Spleen (tissue), 11 donors: Measurements from ENCODE around the gene BTN1A1. TPM values are rescaled to one million over a fixed set of nuclear protein-coding genes. Genes with fewer than 3 reads are reported as not detected.

Source experiments
- DNase-seq: peaks from one replicate; pipeline ENCODE4 v3.0.0-alpha.2; 2020
- H3K27ac ChIP-seq, 8 donors: fragments of 200-600 bp; sonication (generic) in 7 of 8; 1 replicate in 4 of 8; 2 replicates in 4 of 8; pipeline versions ENCODE4 v1.5.0 to v1.8.0; 2016 to 2021; ENCODE audit warnings: inconsistent platforms in 4 of 8, mild to moderate bottlenecking in 4 of 8, moderate library complexity in 1 of 8
- H3K27me3 ChIP-seq, 7 donors: fragments of 200-600 bp; sonication (generic) in 6 of 7; replicated peaks in 1 of 7; 1 replicate in 4 of 7; 2 replicates in 3 of 7; pipeline versions ENCODE4 v1.5.0 to v1.8.0; 2016 to 2021; ENCODE audit warnings: inconsistent platforms in 3 of 7, mild to moderate bottlenecking in 1 of 7
- H3K36me3 ChIP-seq, 6 donors: fragments of 200-600 bp; sonication (generic) in 5 of 6; 1 replicate in 4 of 6; 2 replicates in 2 of 6; pipeline versions ENCODE4 v1.5.0 to v1.8.0; 2016 to 2021; ENCODE audit warnings: inconsistent platforms in 2 of 6
- H3K4me1 ChIP-seq, 6 donors: fragments of 200-600 bp; sonication (generic) in 5 of 6; 1 replicate in 3 of 6; 2 replicates in 3 of 6; pipeline versions ENCODE4 v1.5.0 to v1.8.0; 2016 to 2021; ENCODE audit warnings: inconsistent platforms in 3 of 6
- H3K4me3 ChIP-seq, 8 donors: fragments of 200-600 bp; sonication (generic) in 7 of 8; 1 replicate in 4 of 8; 2 replicates in 4 of 8; pipeline versions ENCODE4 v1.5.0 to v1.8.0; 2016 to 2021; ENCODE audit warnings: inconsistent platforms in 4 of 8, mild to moderate bottlenecking in 4 of 8, moderate library complexity in 2 of 8
- H3K9me3 ChIP-seq, 8 donors: fragments of 200-600 bp; sonication (generic) in 7 of 8; 1 replicate in 4 of 8; 2 replicates in 4 of 8; pipeline versions ENCODE4 v1.5.0 to v1.8.0; 2016 to 2021; ENCODE audit warnings: inconsistent platforms in 4 of 8
- CTCF ChIP-seq, 11 experiments: fragments of 200-600 bp in 7 of 11; fragments of 450-650 bp in 4 of 11; sonication (generic) in 4 of 11; IDR thresholded peaks in 8 of 11; conservative IDR thresholded peaks in 3 of 11; 1 replicate in 7 of 11; 2 replicates in 4 of 11; pipeline versions ENCODE4 v1.4.0 to v1.8.0; 2016 to 2021; ENCODE audit warnings: antibody characterized with exemption in 11 of 11, inconsistent platforms in 4 of 11, mild to moderate bottlenecking in 1 of 11
- POLR2A ChIP-seq, 3 donors: fragments of 450-650 bp; IDR thresholded peaks; one replicate each; pipeline ENCODE4 v1.5.1; 2017; ENCODE audit warnings: antibody characterized with exemption in 3 of 3, mild to moderate bottlenecking in 1 of 3
- POLR2AphosphoS5 ChIP-seq, 3 donors: sonication (generic); formaldehyde crosslinking; IDR thresholded peaks; one replicate each; pipeline ENCODE4 v1.5.1; 2017; ENCODE audit warnings: antibody characterized with exemption in 3 of 3
- WGBS, 5 donors: extraction: QIAGEN DNeasy Blood & Tissue Kit in 3 of 5; methylation state at CpG; one replicate each; pipeline versions ENCODE4 v1.1.5 to v1.1.7; 2013 to 2018; 5-methylcytosine and 5-hydroxymethylcytosine counted together
- intact Hi-C: fragments of 100-400 bp; cut with DNase I; formaldehyde crosslinking; loops from one replicate; pipeline ENCODE4 v1.15.0; 2023; ENCODE audit warnings: low total_unique reads
- polyA plus RNA-seq, 3 donors: library from polyadenylated mRNA; stranded (reverse); fragments of 200-250 nt; gene quantifications; one replicate each; pipeline ENCODE4 v1.2.1, GENCODE V29; 2013
- total RNA-seq, 7 donors: library from RNA; depleted of rRNA in 3 of 7; stranded (reverse); fragments of >200 nt in 3 of 7; fragmentation: NEBNext Ultra II Directional in 4 of 7; extraction: Animal tissue kit (Norgen Biotek cat#: 25700) in 4 of 7; gene quantifications; one replicate each; pipeline versions ENCODE4 v1.1.0 to v1.2.1, GENCODE V29; 2016 to 2021
- donor health status: healthy with polysubstance abuse.
- donor health status: DM: no; HTN: no; CAD: no; lungs with moderate emphysema.
- donor health status: DM: no; HTN: no; CAD: no.
- donor health status: Bipolar disorder and iron deficiency.
- donor health status: healthy.
- donor health status: DM: no; HTN: no; CAD: no.
- donor health status: DM: yes; HTN: yes; CAD: no.

BTN1A1 gene
- total and polyA plus RNA-seq, 10 donors: 0.23 to 1.1 (median 0.35) TPM

GRCh38 chr6:26530203-26530602 is 30.1 kb downstream of the BTN1A1 start:
- H3K27me3 ChIP-seq: no peaks in the 10 kb centered on the region
- H3K4me1 ChIP-seq: peaks cover 7 to 33% (median 21%) of the 10 kb centered on the region in 6 donors
- no peak overlapping the region for H3K27ac ChIP-seq

DNA sequence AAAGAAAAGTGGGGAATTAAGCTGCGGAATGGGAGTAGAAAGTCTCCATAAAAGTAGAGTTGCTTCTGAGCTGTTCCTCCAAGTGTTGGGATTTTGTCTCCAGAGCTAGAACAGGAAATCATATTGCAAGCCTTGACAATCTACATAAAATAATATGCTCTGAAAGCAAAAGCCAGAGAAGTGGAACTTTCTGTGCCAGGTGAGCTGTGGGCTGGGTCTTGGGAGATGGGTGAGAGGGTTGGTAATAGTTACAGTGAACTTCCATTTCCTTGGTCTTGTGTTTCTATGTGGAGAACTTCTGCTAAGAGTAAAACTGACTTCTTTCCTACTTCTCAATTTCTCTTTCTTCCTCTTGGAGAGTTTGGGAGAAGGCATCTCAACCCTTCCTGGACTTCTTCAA is 31.8 kb downstream of the BTN1A1 start:
- no peak for TF ChIP-seq POLR2A (IDR thresholded peaks at IDR 0.05)
- no peak for TF ChIP-seq CTCF (IDR thresholded peaks at IDR 0.05 in 8 of 11, conservative IDR thresholded peaks at IDR 0.05 in 3 of 11)
- no peak for TF ChIP-seq POLR2AphosphoS5 (IDR thresholded peaks at IDR 0.05)
- Histone ChIP-seq H3K27me3 (no peaks in the 10 kb centered on the region), H3K36me3 (no peaks in the 10 kb centered on the region), H3K4me3 (no peak overlapping the region), H3K4me1 (peaks cover 7 to 48% (median 33%) of the 10 kb centered on the region in 6 donors), H3K9me3 (no peaks in the 10 kb centered on the region), H3K27ac (peak overlapping the region; percentile 75 to 89 (median 84))
- no peak for DNase-seq
- intact Hi-C loops: loop anchor here (10.0 kb wide), 1 partner anchor 87 kb away; the partner anchor contains the start of gene BTN3A3
- WGBS, 5 donors: 89 to 100% (median 96%) methylated on average over 1 of the region's 1 CpG

More at GRCh38 chr6:26530203-26530602, 30.1 kb downstream of the BTN1A1 start:
- no peak for TF ChIP-seq POLR2AphosphoS5 (IDR thresholded peaks at IDR 0.05)
- no peak for TF ChIP-seq POLR2A (IDR thresholded peaks at IDR 0.05)
- TF ChIP-seq CTCF (IDR thresholded peaks at IDR 0.05 in 8 of 11, conservative IDR thresholded peaks at IDR 0.05 in 3 of 11): no peak
- DNase-seq: no peak
- intact Hi-C loops: loop anchor here (10.0 kb wide), 1 partner anchor 85 kb away; the partner anchor contains the start of gene BTN3A3
- 89 to 100% (median 94%) methylated on average over 2 of the region's 2 CpGs for WGBS, 5 donors
- H3K4me3 ChIP-seq: no peak overlapping the region
- H3K9me3 ChIP-seq: no peaks in the 10 kb centered on the region
- H3K36me3 ChIP-seq: no peaks in the 10 kb centered on the region

DNA sequence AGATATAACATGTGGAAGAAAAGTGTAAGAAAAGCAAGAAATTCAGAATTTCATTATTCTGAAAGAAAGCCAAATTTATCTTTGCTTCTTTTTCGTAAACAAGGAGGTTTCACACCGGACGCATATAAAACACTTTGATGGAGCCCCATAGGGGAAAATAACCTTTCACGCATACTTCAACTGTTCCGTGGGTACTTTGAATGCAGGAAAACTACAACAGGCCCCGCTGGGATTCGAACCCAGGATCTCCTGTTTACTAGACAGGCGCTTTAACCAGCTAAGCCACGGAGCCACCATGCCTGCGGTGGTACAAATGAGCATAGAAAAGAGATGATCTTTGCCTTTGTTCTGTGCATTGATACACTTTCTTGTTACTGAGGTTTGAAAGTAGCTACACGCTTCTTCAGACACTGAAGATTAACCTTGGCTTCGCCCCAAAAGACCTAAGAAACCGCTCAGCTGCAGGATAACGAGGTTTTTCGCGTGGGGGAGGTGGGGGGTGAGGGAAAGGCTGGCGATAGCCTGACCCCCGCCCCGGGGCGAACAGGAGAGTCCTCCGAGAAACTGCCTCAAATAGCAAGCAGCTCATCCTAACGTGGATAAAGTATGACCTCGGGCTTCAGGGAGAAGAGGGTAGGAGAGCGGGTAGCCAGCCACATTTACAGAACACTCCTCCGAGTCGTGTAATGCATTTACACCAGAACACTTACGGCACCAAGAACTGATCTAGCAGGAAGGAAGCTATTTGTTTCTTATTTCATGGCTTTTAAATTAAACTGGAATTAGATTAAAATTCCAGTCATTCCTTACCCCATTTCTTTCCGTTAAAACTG is 32.8 kb downstream of the BTN1A1 start:
- no peak for TF ChIP-seq CTCF (IDR thresholded peaks at IDR 0.05 in 8 of 11, conservative IDR thresholded peaks at IDR 0.05 in 3 of 11)
- TF ChIP-seq POLR2A (IDR thresholded peaks at IDR 0.05): no peak
- peak in 2 of 3 donors; percentile 39 to 48 for TF ChIP-seq POLR2AphosphoS5 (IDR thresholded peaks at IDR 0.05)
- H3K36me3 ChIP-seq: no peaks in the 10 kb centered on the region
- H3K4me3 ChIP-seq: peak overlapping the region; percentile 41 to 74 (median 55)
- H3K27ac ChIP-seq: peak overlapping the region; percentile 75 to 89 (median 84)
- H3K4me1 ChIP-seq: peaks cover 7 to 51% (median 34%) of the 10 kb centered on the region in 6 donors
- 0 to 1% (median 1%) methylated on average over 25 to 28 of the region's 28 CpGs for WGBS, 5 donors
- DNase-seq: peak; percentile 90
- intact Hi-C loops: loop anchor here (10.0 kb wide), 1 partner anchor 88 kb away; the partner anchor contains the start of gene BTN3A3
- no peaks in the 10 kb centered on the region for H3K27me3 ChIP-seq
- H3K9me3 ChIP-seq: no peaks in the 10 kb centered on the region

GRCh38 chr6:26533532-26533931 is 33.4 kb downstream of the BTN1A1 start:
- peak overlapping the region; percentile 75 to 89 (median 84) for H3K27ac ChIP-seq
- intact Hi-C loops: loop anchor here (10.0 kb wide), 1 partner anchor 89 kb away; the partner anchor contains the start of gene BTN3A3
- H3K36me3 ChIP-seq: no peaks in the 10 kb centered on the region
- H3K4me1 ChIP-seq: peaks cover 7 to 52% (median 34%) of the 10 kb centered on the region in 6 donors
- H3K27me3 ChIP-seq: no peaks in the 10 kb centered on the region
- no peaks in the 10 kb centered on the region for H3K9me3 ChIP-seq
- WGBS, 5 donors: 0 to 6% (median 4%) methylated on average over 1 of the region's 1 CpG
- peak overlapping the region; percentile 41 to 74 (median 55) for H3K4me3 ChIP-seq
- no peak for DNase-seq
- TF ChIP-seq POLR2A (IDR thresholded peaks at IDR 0.05) (no peak), CTCF (IDR thresholded peaks at IDR 0.05 in 8 of 11, conservative IDR thresholded peaks at IDR 0.05 in 3 of 11) (no peak), POLR2AphosphoS5 (IDR thresholded peaks at IDR 0.05) (no peak)
